Stimulated activated CD8-positive, alpha-beta memory T cell treated with anti-CD3 and anti-CD28 coated beads, Interleukin-4, amount 100 ng/mL, for 24 hours (primary cell): ENCODE data around the gene DHX32.
"Not testable (repeated sequence)": the region's sequence is repeated elsewhere in the genome, so short reads cannot be mapped to it uniquely, and the experiment has no call there.

Source experiments
- DNase-seq: peaks from one replicate; pipeline ENCODE4 v3.0.0-alpha.2; 2020; ENCODE audit warnings: low read depth

The DHX32 gene

GRCh38 chr10:125881192-125881591 lies at the start of gene DHX32:
Gene DHX32 (minus strand): TSS chr10:125881292. CDS start chr10:125880824, 468 bp downstream.
- DNase-seq = no peak

- DNase-seq = no peak
Measured at GRCh38 chr10:125929618-125930017, 48.5 kb upstream of the DHX32 start.

GRCh38 chr10:125928928-125929585 lies 48.0 kb upstream of the DHX32 start:
- no peak for DNase-seq

- not testable (repeated sequence) for DNase-seq
Measured at GRCh38 chr10:125927265-125927664, 46.2 kb upstream of the DHX32 start.

- DNase-seq = no peak
Measured at GRCh38 chr10:125926247-125926646, 45.2 kb upstream of the DHX32 start.

- DNase-seq = no peak
Measured at GRCh38 chr10:125925262-125925834, 44.3 kb upstream of the DHX32 start.

GRCh38 chr10:125921643-125922306 lies 40.7 kb upstream of the DHX32 start:
- not testable (repeated sequence) for DNase-seq

- not testable (repeated sequence) for DNase-seq
Measured at GRCh38 chr10:125917704-125918361, 36.7 kb upstream of the DHX32 start.

GRCh38 chr10:125916977-125917376 lies 35.9 kb upstream of the DHX32 start:
- DNase-seq = no peak

GRCh38 chr10:125913277-125913676 lies 32.2 kb upstream of the DHX32 start:
- DNase-seq = not testable (repeated sequence)

- no peak for DNase-seq
Measured at GRCh38 chr10:125911990-125912389, 30.9 kb upstream of the DHX32 start.

GRCh38 chr10:125911145-125911544 lies 30.1 kb upstream of the DHX32 start:
- DNase-seq = no peak

GRCh38 chr10:125909491-125909890 lies 28.4 kb upstream of the DHX32 start:
- DNase-seq = not testable (repeated sequence)

- DNase-seq = not testable (repeated sequence)
Measured at GRCh38 chr10:125908813-125909212, 27.7 kb upstream of the DHX32 start.

- not testable (repeated sequence) for DNase-seq
Measured at GRCh38 chr10:125907598-125907997, 26.5 kb upstream of the DHX32 start.

GRCh38 chr10:125905069-125905994 lies 24.2 kb upstream of the DHX32 start:
- not testable (repeated sequence) for DNase-seq

GRCh38 chr10:125903135-125903640 lies 22.1 kb upstream of the DHX32 start:
- DNase-seq = not testable (repeated sequence)

- DNase-seq = not testable (repeated sequence)
Measured at GRCh38 chr10:125900963-125901362, 19.9 kb upstream of the DHX32 start.

- not testable (repeated sequence) for DNase-seq
Measured at GRCh38 chr10:125897317-125897716, 16.2 kb upstream of the DHX32 start.

GRCh38 chr10:125896088-125896934 lies 15.2 kb upstream of the DHX32 start, which contains the start of gene FANK1:
Gene FANK1 (plus strand): TSS chr10:125896564. CDS start chr10:125896643, 79 bp downstream.
- peak; percentile 70 for DNase-seq
